Muscle of back (tissue), 11 donors: Measurements from ENCODE around the gene GEMIN5. TPM values are rescaled to one million over a fixed set of nuclear protein-coding genes. Genes with fewer than 3 reads are reported as not detected.

ENCODE experiments used
- DNase-seq, 3 donors: peaks; one replicate each; pipeline versions ENCODE4 v3.0.0 to v3.0.0-alpha.2; 2013
- polyA plus RNA-seq, 10 donors: library from polyadenylated mRNA; unstranded; fragments of 120-200 nt; gene quantifications; one replicate each; pipeline ENCODE4 v1.2.1, GENCODE V29; 2013; ENCODE audit not compliant: insufficient read length in 10 of 10

The GEMIN5 gene
- polyA plus RNA-seq, 10 donors = 14.7 to 20.3 (median 17.2) TPM

DNA sequence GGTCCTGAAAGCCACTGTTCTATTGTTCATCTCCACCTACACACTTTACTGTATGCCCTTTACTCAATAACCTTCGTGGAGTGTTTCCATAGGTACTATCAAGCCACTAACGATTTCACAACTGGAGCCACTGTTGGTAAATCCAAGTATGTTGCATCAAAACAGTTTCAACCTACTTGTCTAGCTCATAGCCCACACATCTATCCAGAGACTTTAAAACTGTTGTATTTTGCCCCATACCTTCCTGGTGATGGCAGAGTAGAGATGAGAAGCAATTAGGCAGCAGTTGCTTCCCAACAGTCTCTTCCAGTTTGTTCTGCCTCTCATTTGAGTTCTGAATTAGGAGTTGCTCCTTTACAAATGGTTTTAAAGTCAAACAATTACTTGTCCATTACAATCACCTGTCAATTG is 88.2 kb downstream of the GEMIN5 start:
- DNase-seq = peak in 1 of 3 donors; percentile 45

DNA sequence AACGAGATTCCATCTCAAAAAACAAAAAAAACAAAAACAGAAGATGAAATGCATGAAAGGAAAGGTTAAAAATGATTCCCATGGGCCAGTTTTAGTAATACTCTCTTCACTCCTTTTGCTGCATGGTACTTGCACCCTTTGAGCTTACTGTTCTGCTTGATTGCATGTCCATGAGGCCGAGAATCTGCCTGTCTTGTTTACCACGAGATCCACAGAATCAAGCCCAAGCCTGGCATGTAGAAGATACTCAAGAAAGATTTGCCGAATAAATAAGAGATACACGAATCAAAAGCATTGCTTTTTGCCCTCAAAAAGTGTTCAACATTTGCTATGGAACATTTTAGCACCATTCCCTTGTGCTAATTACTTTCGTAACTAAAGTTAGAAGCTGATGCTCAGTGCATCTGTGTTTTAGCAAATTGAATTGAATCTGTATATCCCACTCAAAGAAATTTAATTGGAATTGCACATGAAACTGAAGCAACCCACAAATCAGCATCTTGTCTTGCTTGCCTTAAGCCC is 88.7 kb downstream of the GEMIN5 start:
- no peak for DNase-seq

DNA sequence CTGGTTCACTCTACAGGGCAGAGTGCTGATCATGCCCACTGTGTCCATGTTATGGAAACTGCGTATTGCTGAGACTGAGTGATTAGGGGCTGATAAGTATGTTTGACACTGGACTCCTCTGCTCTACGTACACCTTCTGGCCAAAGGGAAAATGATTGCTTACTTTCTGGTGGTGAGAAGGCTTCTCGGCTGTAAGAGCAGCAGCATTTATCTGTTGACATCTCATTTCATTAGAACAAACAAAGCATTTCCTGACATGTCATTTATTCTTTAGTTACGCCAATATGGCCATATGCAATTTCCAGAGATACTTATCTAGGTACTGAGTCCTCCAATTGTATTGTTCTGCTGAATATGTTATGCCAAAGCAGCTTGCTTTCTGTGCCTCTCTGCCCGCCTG is 93.2 kb downstream of the GEMIN5 start:
- no peak for DNase-seq

DNA sequence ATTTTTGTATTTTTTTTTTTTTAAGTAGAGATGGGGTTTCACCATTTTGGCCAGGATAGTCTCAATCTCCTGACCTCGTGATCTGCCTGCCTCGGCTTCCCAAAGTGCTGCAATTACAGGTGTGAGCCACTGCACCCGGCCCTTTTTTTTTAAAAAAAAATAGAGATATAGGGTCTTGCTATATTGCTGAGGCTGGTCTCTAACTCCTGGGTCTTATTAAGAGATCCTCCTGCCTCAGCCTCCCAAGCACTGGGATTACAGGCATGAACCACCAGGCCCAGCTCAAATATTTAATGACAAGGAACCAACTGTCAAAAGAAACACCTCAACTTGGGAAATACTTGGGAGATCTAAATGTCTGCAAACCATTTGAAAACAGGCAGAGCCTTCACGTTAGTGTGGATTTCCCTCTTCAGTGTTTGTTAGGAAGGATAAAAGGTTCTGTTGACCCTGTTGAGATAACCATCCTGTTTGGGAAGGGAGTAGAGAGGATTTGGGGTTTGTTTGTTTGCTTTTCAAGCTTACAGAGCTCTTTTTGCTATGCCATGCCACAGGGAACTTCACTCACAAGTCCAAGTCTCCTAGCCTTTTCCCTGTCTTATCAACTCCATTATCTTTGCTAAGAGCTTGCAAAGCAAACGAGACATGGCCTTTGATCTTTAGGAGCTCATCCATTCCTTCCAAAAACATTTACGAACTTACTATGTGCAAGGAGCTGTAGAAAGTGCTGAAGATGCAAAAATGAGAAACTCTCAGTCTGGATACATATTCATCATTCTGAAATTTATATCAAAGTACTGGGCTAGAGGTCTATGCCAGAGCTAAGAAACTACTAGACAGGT is 95.1 kb downstream of the GEMIN5 start:
- DNase-seq = no peak

DNA sequence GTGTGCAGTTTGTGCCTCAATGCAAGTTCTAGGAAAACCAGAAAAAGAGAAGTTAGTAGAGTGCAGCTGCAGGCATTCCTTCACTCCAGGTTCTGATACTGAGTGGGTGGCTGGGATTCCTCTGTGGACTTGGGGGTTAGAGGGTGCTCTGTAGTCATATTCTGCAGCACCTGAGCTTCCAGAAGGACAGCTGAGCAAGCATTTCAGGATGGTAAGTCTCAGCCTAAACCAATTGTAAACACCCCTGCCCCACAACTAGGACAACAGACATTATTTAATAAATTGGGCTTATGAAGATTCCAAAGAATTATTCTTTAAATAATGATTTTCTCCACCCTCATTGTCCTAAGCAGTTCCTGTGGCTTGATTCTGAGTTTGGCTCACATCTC is 96.7 kb downstream of the GEMIN5 start:
- DNase-seq = no peak

DNA sequence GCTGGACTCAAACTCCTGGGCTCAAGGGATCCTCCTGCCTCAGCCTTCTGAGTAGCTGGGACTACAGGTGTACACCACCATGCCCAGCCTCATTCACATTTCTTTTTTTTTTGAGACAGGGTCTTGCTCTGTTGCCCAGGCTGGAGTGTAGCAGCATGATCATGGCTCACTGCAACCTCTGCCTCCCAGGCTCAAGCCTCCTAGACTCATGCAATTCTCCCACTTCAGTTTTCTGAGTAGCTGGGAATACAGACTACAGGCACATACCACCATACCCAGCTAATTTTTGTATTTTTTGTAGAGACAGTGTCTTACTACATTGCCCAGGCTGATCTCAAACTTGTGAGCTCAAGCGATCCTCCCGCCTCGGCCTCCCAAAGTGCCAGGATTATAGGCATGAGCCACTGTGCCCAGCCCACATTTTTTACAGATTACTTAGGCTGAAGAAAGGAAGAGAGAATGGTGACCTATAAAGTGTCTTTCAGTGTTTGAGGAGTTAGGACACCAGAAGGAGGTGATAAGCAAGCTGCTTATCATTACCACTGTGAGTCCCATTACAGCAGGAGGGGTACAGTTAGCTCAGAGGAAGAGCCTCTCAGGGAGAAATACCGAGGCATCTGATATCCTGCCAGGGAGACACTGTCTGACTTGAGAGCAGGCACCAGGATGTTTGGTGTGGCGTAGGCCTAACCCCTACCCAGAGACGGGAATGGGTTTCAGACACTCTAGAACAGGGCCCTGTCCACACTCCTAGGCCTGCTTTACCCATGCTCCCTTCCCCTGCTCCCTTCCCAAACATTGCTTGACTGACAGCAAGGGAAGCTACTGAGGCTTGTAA is 97.4 kb downstream of the GEMIN5 start:
- DNase-seq = no peak

Other genes with a start within 250 kb of the GEMIN5 start
- gene LARP1, start 182.8 kb downstream of the GEMIN5 start, polyA plus RNA-seq = 100 to 1,000 TPM in 2 of 10 donors, 10 to 100 TPM in 8; 80.0 to 115 (median 91.8) TPM
- 10 to 100 TPM; 10.6 to 19.4 (median 12.9) TPM for gene FAXDC2, start 87.6 kb downstream of the GEMIN5 start, polyA plus RNA-seq
- gene CNOT8, start 79.6 kb downstream of the GEMIN5 start, polyA plus RNA-seq = 10 to 100 TPM; 34.1 to 44.6 (median 40.1) TPM
- 10 to 100 TPM; 30.1 to 39.4 (median 32.0) TPM for gene MRPL22, start 2.9 kb upstream of the GEMIN5 start, polyA plus RNA-seq
- gene KIF4B, start 75.5 kb upstream of the GEMIN5 start, polyA plus RNA-seq = under 1 TPM in 7 of 10 donors, not detected in 3; 0.08 to 0.26 (median 0.14) TPM